ENCODE data around the gene ZBTB46. TPM values are rescaled to one million over a fixed set of nuclear protein-coding genes. Genes with fewer than 3 reads are reported as not detected.
"Not testable (repeated sequence)": the region's sequence is repeated elsewhere in the genome, so short reads cannot be mapped to it uniquely, and the experiment has no call there.

The ZBTB46 gene
- total RNA-seq, 1 experiment from 2014 or later = 2.5 TPM

- DNase-seq = no peak
- Mint-ChIP-seq H3K27me3 (ENCODE audit: unreplicated experiment) (no peaks in the 10 kb centered on the region), H3K4me1 (ENCODE audit: low read depth, unreplicated experiment) (peaks cover 6% of the 10 kb centered on the region), H3K9me3 (ENCODE audit: low read depth, unreplicated experiment) (no peaks in the 10 kb centered on the region), H3K27ac (ENCODE audit: unreplicated experiment) (peak overlapping the region; percentile 71), H3K4me3 (ENCODE audit: low read depth, unreplicated experiment) (no peak overlapping the region), H3K36me3 (ENCODE audit: insufficient read depth, unreplicated experiment) (peaks cover 100% of the 10 kb centered on the region)
- CTCF ChIA-PET = interaction anchor here (1.2 kb wide), 1 partner anchor 79 kb away, joined by 3 read pairs; no protein-coding TSS in a partner anchor
- BruUV-seq (replicated peaks) = no TSS peak
- intact Hi-C loops (cut with micrococcal nuclease; ENCODE audit: unreplicated experiment) = no loop called here
- no peak for TF ChIP-seq CTCF (IDR thresholded peaks at IDR 0.05; ENCODE audit: unreplicated experiment)
Observed at GRCh38 chr20:63873477-63873971, 42.5 kb upstream of the ZBTB46 start.

GRCh38 chr20:63868264-63868663 lies 37.2 kb upstream of the ZBTB46 start:
- no peak for DNase-seq
- H3K27ac Mint-ChIP-seq (ENCODE audit: unreplicated experiment) = peak overlapping the region; percentile 6
- CTCF ChIA-PET = interaction anchor here (0.6 kb wide), 1 partner anchor 90 kb away, joined by 3 read pairs; no protein-coding TSS in a partner anchor
- no peak for TF ChIP-seq CTCF (IDR thresholded peaks at IDR 0.05; ENCODE audit: unreplicated experiment)
- BruUV-seq (replicated peaks) = TSS peak; percentile 12
- intact Hi-C loops (cut with micrococcal nuclease; ENCODE audit: unreplicated experiment) = loop anchor here (10.0 kb wide), 1 partner anchor 153 kb away; no protein-coding TSS in a partner anchor
- H3K27me3 Mint-ChIP-seq (ENCODE audit: unreplicated experiment) = no peaks in the 10 kb centered on the region
- peaks cover 10% of the 10 kb centered on the region for H3K4me1 Mint-ChIP-seq (ENCODE audit: low read depth, unreplicated experiment)
- H3K9me3 Mint-ChIP-seq (ENCODE audit: low read depth, unreplicated experiment) = no peaks in the 10 kb centered on the region
- H3K36me3 Mint-ChIP-seq (ENCODE audit: insufficient read depth, unreplicated experiment) = peaks cover 100% of the 10 kb centered on the region
- peak overlapping the region; percentile 0 for H3K4me3 Mint-ChIP-seq (ENCODE audit: low read depth, unreplicated experiment)

- intact Hi-C loops (cut with micrococcal nuclease; ENCODE audit: unreplicated experiment) = loop anchor here (10.0 kb wide), 1 partner anchor 152 kb away; no protein-coding TSS in a partner anchor
- CTCF ChIA-PET = not testable (repeated sequence)
- peaks cover 100% of the 10 kb centered on the region for H3K36me3 Mint-ChIP-seq (ENCODE audit: insufficient read depth, unreplicated experiment)
Observed at GRCh38 chr20:63867042-63867441, 36.0 kb upstream of the ZBTB46 start.

GRCh38 chr20:63864978-63865640 lies 34.0 kb upstream of the ZBTB46 start, which contains the start of gene TPD52L2:
TPD52L2 (plus strand) TSS chr20:63865270; CDS start chr20:63865366, 96 bp downstream.
- H3K27me3 Mint-ChIP-seq (ENCODE audit: unreplicated experiment) = no peaks in the 10 kb centered on the region
- peak within 1 kb of the TSS; percentile 92 for H3K27ac Mint-ChIP-seq (ENCODE audit: unreplicated experiment)
- peak within 1 kb of the TSS; percentile 100 for H3K4me3 Mint-ChIP-seq (ENCODE audit: low read depth, unreplicated experiment)
- H3K9me3 Mint-ChIP-seq (ENCODE audit: low read depth, unreplicated experiment) = no peaks in the 10 kb centered on the region
- intact Hi-C loops (cut with micrococcal nuclease; ENCODE audit: unreplicated experiment) = loop anchor here (2.0 to 10.0 kb wide), 3 partner anchors 78 to 326 kb away; no protein-coding TSS in a partner anchor
- H3K36me3 Mint-ChIP-seq (ENCODE audit: insufficient read depth, unreplicated experiment) = peaks cover 96% of the 10 kb centered on the region
- CTCF ChIA-PET = interaction anchor here (0.6 to 2.7 kb wide), 16 partner anchors 9 to 328 kb away, joined by 3 to 10 read pairs (median 4); partner anchors contain the start of genes PRPF6, PTK6 and UCKL1
- DNase-seq = peak; percentile 100
- H3K4me1 Mint-ChIP-seq (ENCODE audit: low read depth, unreplicated experiment) = peaks cover 19% of the 10 kb centered on the region
- no TSS peak for BruUV-seq (replicated peaks)
- no peak for TF ChIP-seq CTCF (IDR thresholded peaks at IDR 0.05; ENCODE audit: unreplicated experiment)

More at GRCh38 chr20:63867042-63867441, 36.0 kb upstream of the ZBTB46 start:
- not testable (repeated sequence) for H3K27ac Mint-ChIP-seq (ENCODE audit: unreplicated experiment); BruUV-seq (replicated peaks); DNase-seq; H3K27me3 Mint-ChIP-seq (ENCODE audit: unreplicated experiment); H3K9me3 Mint-ChIP-seq (ENCODE audit: low read depth, unreplicated experiment)
- peaks cover 14% of the 10 kb centered on the region for H3K4me1 Mint-ChIP-seq (ENCODE audit: low read depth, unreplicated experiment)
- peak overlapping the region; percentile 100 for H3K4me3 Mint-ChIP-seq (ENCODE audit: low read depth, unreplicated experiment)

Measured in Calu3 (cell line).